ENCODE results near the gene MKRN2.

DNA sequence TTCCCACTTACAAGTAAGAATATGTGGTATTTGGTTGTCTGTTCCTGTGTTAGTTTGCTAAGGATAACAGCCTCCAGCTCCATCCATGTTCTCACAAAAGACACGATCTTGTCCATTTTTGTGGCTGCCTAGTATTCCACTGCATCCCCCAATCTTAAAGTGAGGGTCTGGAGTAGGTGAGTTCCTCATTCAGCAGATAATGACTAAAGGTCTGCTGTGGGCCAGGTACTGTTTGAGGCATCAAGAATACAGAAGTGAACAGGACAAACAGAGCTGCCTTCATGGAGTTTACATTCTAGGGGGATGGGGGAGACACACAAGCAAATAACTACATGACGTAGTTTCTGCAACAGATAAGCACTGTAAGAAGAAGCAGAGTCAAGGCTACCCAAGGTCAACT is 35.9 kb upstream of the MKRN2 start:
- TF ChIP-seq, protein P1, sequence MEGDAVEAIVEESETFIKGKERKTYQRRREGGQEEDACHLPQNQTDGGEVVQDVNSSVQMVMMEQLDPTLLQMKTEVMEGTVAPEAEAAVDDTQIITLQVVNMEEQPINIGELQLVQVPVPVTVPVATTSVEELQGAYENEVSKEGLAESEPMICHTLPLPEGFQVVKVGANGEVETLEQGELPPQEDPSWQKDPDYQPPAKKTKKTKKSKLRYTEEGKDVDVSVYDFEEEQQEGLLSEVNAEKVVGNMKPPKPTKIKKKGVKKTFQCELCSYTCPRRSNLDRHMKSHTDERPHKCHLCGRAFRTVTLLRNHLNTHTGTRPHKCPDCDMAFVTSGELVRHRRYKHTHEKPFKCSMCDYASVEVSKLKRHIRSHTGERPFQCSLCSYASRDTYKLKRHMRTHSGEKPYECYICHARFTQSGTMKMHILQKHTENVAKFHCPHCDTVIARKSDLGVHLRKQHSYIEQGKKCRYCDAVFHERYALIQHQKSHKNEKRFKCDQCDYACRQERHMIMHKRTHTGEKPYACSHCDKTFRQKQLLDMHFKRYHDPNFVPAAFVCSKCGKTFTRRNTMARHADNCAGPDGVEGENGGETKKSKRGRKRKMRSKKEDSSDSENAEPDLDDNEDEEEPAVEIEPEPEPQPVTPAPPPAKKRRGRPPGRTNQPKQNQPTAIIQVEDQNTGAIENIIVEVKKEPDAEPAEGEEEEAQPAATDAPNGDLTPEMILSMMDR (IDR thresholded peaks at IDR 0.05) = no peak
- no peak for TF ChIP-seq POLR2A (IDR thresholded peaks at IDR 0.05)
